ENCODE data around the gene QPCTL. TPM values are rescaled to one million over a fixed set of nuclear protein-coding genes. Genes with fewer than 3 reads are reported as not detected.
A peak's percentile ranks its signal among the peaks of the same experiment; 100 is the strongest.

QPCTL gene
- total and polyA plus RNA-seq, 9 of the 15 experiments (the other 6 are each of a cell fraction or from before 2014, with no cell fraction given) = 0.99 to 31.3 (median 12.7) TPM

- TF ChIP-seq ZNF512 (tag; IDR thresholded peaks at IDR 0.05) (no peak), ZNF655 (CRISPR knock-in tag; IDR thresholded peaks at IDR 0.05) (no peak), POLR2AphosphoS5 (IDR thresholded peaks at IDR 0.05; ENCODE audit: control insufficient read depth, insufficient read depth, low read depth, low read length) (peak; percentile 65; the same call in 1 of the 2 replicates), ELF4 (CRISPR knock-in tag; IDR thresholded peaks at IDR 0.05) (no peak), ZHX1 (conservative IDR thresholded peaks at IDR 0.05; ENCODE audit: low read length) (no peak), GTF2A2 (tag; IDR thresholded peaks at IDR 0.05) (no peak), ELF1 (tag; IDR thresholded peaks at IDR 0.05) (peak; percentile 80), POLR2G (IDR thresholded peaks at IDR 0.05; ENCODE audit: low read depth, low read length) (peak; percentile 68), RBFOX2 (IDR thresholded peaks at IDR 0.05; ENCODE audit: low read depth, low read length) (peak; percentile 68), TAF1 (IDR thresholded peaks at IDR 0.05; ENCODE audit: control insufficient read depth, extremely low read depth, insufficient read depth, low read length, severe bottlenecking) (peak; percentile 44), ELF2 (CRISPR knock-in tag; IDR thresholded peaks at IDR 0.05) (0 out of 2 replicates have a peak, but pooled peaks have one; percentile 32), CBX8 (IDR thresholded peaks at IDR 0.05; ENCODE audit: borderline replicate concordance, extremely low read depth, low read depth, low read length, poor library complexity, severe bottlenecking) (no peak), SRF (CRISPR knock-in tag; IDR thresholded peaks at IDR 0.05) (peak in 1 of 2 experiments; percentile 70; a peak in 1 of 4 replicates), SMARCC2 (IDR thresholded peaks at IDR 0.05; ENCODE audit: low read depth) (no peak)
- TF ChIP-seq, protein P1, sequence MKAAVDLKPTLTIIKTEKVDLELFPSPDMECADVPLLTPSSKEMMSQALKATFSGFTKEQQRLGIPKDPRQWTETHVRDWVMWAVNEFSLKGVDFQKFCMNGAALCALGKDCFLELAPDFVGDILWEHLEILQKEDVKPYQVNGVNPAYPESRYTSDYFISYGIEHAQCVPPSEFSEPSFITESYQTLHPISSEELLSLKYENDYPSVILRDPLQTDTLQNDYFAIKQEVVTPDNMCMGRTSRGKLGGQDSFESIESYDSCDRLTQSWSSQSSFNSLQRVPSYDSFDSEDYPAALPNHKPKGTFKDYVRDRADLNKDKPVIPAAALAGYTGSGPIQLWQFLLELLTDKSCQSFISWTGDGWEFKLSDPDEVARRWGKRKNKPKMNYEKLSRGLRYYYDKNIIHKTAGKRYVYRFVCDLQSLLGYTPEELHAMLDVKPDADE (conservative IDR thresholded peaks at IDR 0.05; ENCODE audit: control insufficient read depth, low read depth, low read length) = 0 out of 2 replicates have a peak, but pooled peaks have one; percentile 21
- TF ChIP-seq, protein P2, sequence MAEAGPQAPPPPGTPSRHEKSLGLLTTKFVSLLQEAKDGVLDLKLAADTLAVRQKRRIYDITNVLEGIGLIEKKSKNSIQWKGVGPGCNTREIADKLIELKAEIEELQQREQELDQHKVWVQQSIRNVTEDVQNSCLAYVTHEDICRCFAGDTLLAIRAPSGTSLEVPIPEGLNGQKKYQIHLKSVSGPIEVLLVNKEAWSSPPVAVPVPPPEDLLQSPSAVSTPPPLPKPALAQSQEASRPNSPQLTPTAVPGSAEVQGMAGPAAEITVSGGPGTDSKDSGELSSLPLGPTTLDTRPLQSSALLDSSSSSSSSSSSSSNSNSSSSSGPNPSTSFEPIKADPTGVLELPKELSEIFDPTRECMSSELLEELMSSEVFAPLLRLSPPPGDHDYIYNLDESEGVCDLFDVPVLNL (CRISPR knock-in tag; IDR thresholded peaks at IDR 0.05; ENCODE audit: low read depth) = 0 out of 2 replicates have a peak, but pooled peaks have one; percentile 26
Measured at GRCh38 chr19:45670670-45671453, 21.6 kb upstream of the QPCTL start (continued).

Measured in K562 (cell line).